ENCODE measurements around the gene CORO1C.

- TF ChIP-seq RAD21 (conservative IDR thresholded peaks at IDR 0.05) (no peak), CTCF (IDR thresholded peaks at IDR 0.05; ENCODE audit: poor library complexity, severe bottlenecking) (no peak), EZH2 (IDR thresholded peaks at IDR 0.05; ENCODE audit: borderline replicate concordance, insufficient read depth, low read length, poor library complexity, severe bottlenecking) (no peak), TAF1 (IDR thresholded peaks at IDR 0.05; ENCODE audit: low read depth) (no peak), POLR2AphosphoS5 (IDR thresholded peaks at IDR 0.05) (no peak)
Measured at GRCh38 chr12:108619369-108620160, 111.8 kb downstream of the CORO1C start.
